Amniotic stem cell (primary cell): Measurements from ENCODE around the gene TP53TG5.

Source experiments
- DNase-seq: peaks from one replicate; lab custom pipeline; 2025; lab: John Stamatoyannopoulos, UW

The TP53TG5 gene

GRCh38 chr20:45346291-45346718 lies 31.8 kb downstream of the TP53TG5 start:
- no peak for DNase-seq

- no peak for DNase-seq
Measured at GRCh38 chr20:45345104-45345936, 32.8 kb downstream of the TP53TG5 start.

- DNase-seq: peak; percentile 81
Measured at GRCh38 chr20:45344168-45344860, 33.8 kb downstream of the TP53TG5 start.

GRCh38 chr20:45343532-45344167 lies 34.5 kb downstream of the TP53TG5 start:
- no peak for DNase-seq

- DNase-seq: no peak
Measured at GRCh38 chr20:45342855-45343531, 35.1 kb downstream of the TP53TG5 start.

- DNase-seq: peak; percentile 34
Measured at GRCh38 chr20:45341939-45342854, 35.9 kb downstream of the TP53TG5 start.

GRCh38 chr20:45341579-45341938 lies 36.6 kb downstream of the TP53TG5 start:
- DNase-seq: no peak

- DNase-seq: no peak
Measured at GRCh38 chr20:45340951-45341350, 37.2 kb downstream of the TP53TG5 start.

- no peak for DNase-seq
Measured at GRCh38 chr20:45340236-45340847, 37.8 kb downstream of the TP53TG5 start.

GRCh38 chr20:45339799-45340198 lies 38.3 kb downstream of the TP53TG5 start:
- no peak for DNase-seq

- no peak for DNase-seq
Measured at GRCh38 chr20:45339084-45339483, 39.0 kb downstream of the TP53TG5 start.

GRCh38 chr20:45338121-45339030 lies 39.7 kb downstream of the TP53TG5 start:
- no peak for DNase-seq

GRCh38 chr20:45337367-45338120 lies 40.6 kb downstream of the TP53TG5 start:
- DNase-seq: peak; percentile 91

- peak; percentile 81 for DNase-seq
Measured at GRCh38 chr20:45336530-45337366, 41.4 kb downstream of the TP53TG5 start.

- no peak for DNase-seq
Measured at GRCh38 chr20:45330476-45330875, 47.6 kb downstream of the TP53TG5 start.

- no peak for DNase-seq
Measured at GRCh38 chr20:45329497-45330319, 48.4 kb downstream of the TP53TG5 start.

- no peak for DNase-seq
Measured at GRCh38 chr20:45328451-45328850, 49.7 kb downstream of the TP53TG5 start.
